Right kidney (tissue), 1 donor: ENCODE measurements around the gene SLC41A3.
"Not testable (repeated sequence)": the region's sequence is repeated elsewhere in the genome, so short reads cannot be mapped to it uniquely, and the experiment has no call there.

ENCODE experiments used
- DNase-seq: peaks from one replicate; pipeline ENCODE4 v3.0.0-alpha.2; 2016

Gene SLC41A3

GRCh38 chr3:126084768-126085180 is 850 bp upstream of the SLC41A3 start:
- DNase-seq = no peak

GRCh38 chr3:126083511-126083912 is 412 bp downstream of the SLC41A3 start:
- DNase-seq = peak; percentile 72

- no peak for DNase-seq
These were observed 832 bp downstream of the SLC41A3 start for GRCh38 chr3:126083138-126083445.

- no peak for DNase-seq
These were observed 1.4 kb downstream of the SLC41A3 start for GRCh38 chr3:126082362-126083137.

- no peak for DNase-seq
These were observed 2.1 kb downstream of the SLC41A3 start for GRCh38 chr3:126081618-126082361.

GRCh38 chr3:126080970-126081369 is 3.0 kb downstream of the SLC41A3 start:
- DNase-seq = no peak

- no peak for DNase-seq
These were observed 5.1 kb downstream of the SLC41A3 start for GRCh38 chr3:126078866-126079265.

- no peak for DNase-seq
These were observed 6.2 kb downstream of the SLC41A3 start for GRCh38 chr3:126077754-126078153.

GRCh38 chr3:126076140-126076539 is 7.8 kb downstream of the SLC41A3 start:
- no peak for DNase-seq

- DNase-seq = no peak
These were observed 13.8 kb downstream of the SLC41A3 start for GRCh38 chr3:126070146-126070545.

- no peak for DNase-seq
These were observed 16.0 kb downstream of the SLC41A3 start for GRCh38 chr3:126067959-126068358.

- not testable (repeated sequence) for DNase-seq
These were observed 17.2 kb downstream of the SLC41A3 start for GRCh38 chr3:126066676-126067075.

GRCh38 chr3:126065876-126066275 is 18.0 kb downstream of the SLC41A3 start:
- no peak for DNase-seq

GRCh38 chr3:126064627-126065258 is 19.2 kb downstream of the SLC41A3 start:
- no peak for DNase-seq

GRCh38 chr3:126063358-126063965 is 20.5 kb downstream of the SLC41A3 start:
- DNase-seq = no peak

- DNase-seq = no peak
These were observed 22.5 kb downstream of the SLC41A3 start for GRCh38 chr3:126061301-126062032.

- no peak for DNase-seq
These were observed 23.2 kb downstream of the SLC41A3 start for GRCh38 chr3:126060613-126061145.

GRCh38 chr3:126058666-126059065 is 25.3 kb downstream of the SLC41A3 start:
- DNase-seq = no peak

- no peak for DNase-seq
These were observed 26.0 kb downstream of the SLC41A3 start for GRCh38 chr3:126057936-126058335.

- no peak for DNase-seq
These were observed 26.5 kb downstream of the SLC41A3 start for GRCh38 chr3:126057501-126057819.

GRCh38 chr3:126056681-126057500 is 27.0 kb downstream of the SLC41A3 start:
- no peak for DNase-seq
